ENCODE measurements around the gene PLK1.

DNA sequence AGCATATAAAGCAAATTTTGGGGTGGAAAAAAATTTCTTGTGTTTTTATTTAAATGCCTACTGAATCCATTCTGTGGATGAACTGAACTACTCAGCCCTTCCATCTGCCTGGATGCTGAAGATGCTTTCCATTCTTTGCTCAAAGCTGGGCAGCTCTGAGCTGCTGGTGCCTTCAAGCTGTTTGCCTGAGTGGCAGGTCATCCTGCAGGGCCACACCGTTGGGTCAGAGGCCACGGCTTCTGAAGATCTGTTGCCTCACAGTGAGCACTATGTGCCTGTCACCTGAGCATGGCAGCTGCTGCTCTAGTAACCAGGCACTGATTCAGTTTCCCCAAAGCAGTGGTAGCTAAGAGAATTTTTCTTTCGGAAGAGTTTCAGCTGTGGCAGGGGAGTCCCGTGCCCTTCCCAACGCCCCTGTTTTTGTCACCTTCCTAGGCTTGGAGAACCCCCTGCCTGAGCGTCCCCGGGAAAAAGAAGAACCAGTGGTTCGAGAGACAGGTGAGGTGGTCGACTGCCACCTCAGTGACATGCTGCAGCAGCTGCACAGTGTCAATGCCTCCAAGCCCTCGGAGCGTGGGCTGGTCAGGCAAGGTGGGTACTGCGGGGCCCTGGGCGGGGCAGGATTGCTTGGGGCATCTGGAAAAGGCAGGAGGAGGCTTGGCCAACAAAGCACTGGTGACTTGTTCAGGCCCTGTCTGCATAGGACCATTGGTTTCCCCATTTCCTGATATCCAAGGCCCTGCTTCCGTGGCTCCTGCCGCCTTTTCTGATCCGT lies 8.5 kb downstream of the PLK1 start:
- TF ChIP-seq POLR2A (IDR thresholded peaks at IDR 0.05; ENCODE audit: low read depth, low read length) (no peak), POLR2AphosphoS5 (IDR thresholded peaks at IDR 0.05; ENCODE audit: low read depth, low read length) (no peak), TAF1 (IDR thresholded peaks at IDR 0.05; ENCODE audit: low read depth, low read length) (no peak), POU2F2 (IDR thresholded peaks at IDR 0.05; ENCODE audit: low read depth, low read length) (no peak), PAX5 (IDR thresholded peaks at IDR 0.05; ENCODE audit: insufficient read depth, low read length, severe bottlenecking) (no peak)
